H9 (cell line): Measurements from ENCODE around the gene LRP5. TPM values are rescaled to one million over a fixed set of nuclear protein-coding genes. Genes with fewer than 3 reads are reported as not detected.
A peak's percentile ranks its signal among the peaks of the same experiment; 100 is the strongest.

Experiments used
- DNase-seq: peaks from one replicate; pipeline ENCODE4 v3.0.0-alpha.2; 2017
- H2AFZ ChIP-seq: one replicate; pipeline ENCODE4 v1.6.1; 2013; ENCODE audit warnings: mild to moderate bottlenecking, low read length, control low read depth, moderate library complexity
- H2AK5ac ChIP-seq: 2 replicates; pipeline ENCODE4 v1.6.1; 2013; ENCODE audit warnings: low read length, control low read depth, mixed read lengths; ENCODE audit not compliant: insufficient read length
- H2BK120ac ChIP-seq: one replicate; pipeline ENCODE4 v1.6.1; 2013; ENCODE audit warnings: low read depth, mild to moderate bottlenecking, low read length, control low read depth, inconsistent platforms; ENCODE audit not compliant: poor library complexity, severe bottlenecking
- H2BK12ac ChIP-seq: 2 replicates; pipeline ENCODE4 v1.6.1; 2013; ENCODE audit warnings: low read length, control low read depth, mixed read lengths, low read depth; ENCODE audit not compliant: insufficient read length
- H2BK15ac ChIP-seq: 2 replicates; pipeline ENCODE4 v1.6.1; 2013; ENCODE audit warnings: low read depth, low read length, control low read depth
- H2BK20ac ChIP-seq: one replicate; pipeline ENCODE4 v1.6.1; 2013; ENCODE audit warnings: low read depth, mild to moderate bottlenecking, low read length, control low read depth, inconsistent platforms; ENCODE audit not compliant: poor library complexity, severe bottlenecking
- H2BK5ac ChIP-seq: 2 replicates; pipeline ENCODE4 v1.6.1; 2013; ENCODE audit warnings: low read length, control low read depth, mixed read lengths; ENCODE audit not compliant: insufficient read length
- H3K14ac ChIP-seq: 2 replicates; pipeline ENCODE4 v1.6.1; 2013; ENCODE audit warnings: low read length, control low read depth; ENCODE audit not compliant: insufficient read depth
- H3K18ac ChIP-seq: 2 replicates; pipeline ENCODE4 v1.6.1; 2013; ENCODE audit warnings: low read depth, mild to moderate bottlenecking, mixed read lengths, low read length, control low read depth; ENCODE audit not compliant: insufficient read length
- H3K23ac ChIP-seq: 2 replicates; pipeline ENCODE4 v1.6.1; 2013; ENCODE audit warnings: low read length, control low read depth, mixed read lengths, low read depth; ENCODE audit not compliant: insufficient read length
- H3K23me2 ChIP-seq: 2 replicates; pipeline ENCODE4 v1.6.1; 2013; ENCODE audit warnings: low read depth, mild to moderate bottlenecking, mixed read lengths, low read length, control low read depth; ENCODE audit not compliant: insufficient read length, poor library complexity, severe bottlenecking
- H3K27ac ChIP-seq: 2 replicates; pipeline ENCODE4 v1.5.1; 2013; ENCODE audit warnings: low read length, control low read depth, mixed read lengths, low read depth; ENCODE audit not compliant: insufficient read length
- H3K27me3 ChIP-seq: 2 replicates; pipeline ENCODE4 v1.6.1; 2013; ENCODE audit warnings: low read length, control low read depth, inconsistent platforms; ENCODE audit not compliant: insufficient read depth
- H3K4ac ChIP-seq: 2 replicates; pipeline ENCODE4 v1.6.1; 2013; ENCODE audit warnings: low read depth, mild to moderate bottlenecking, control low read depth, inconsistent platforms, low read length, moderate library complexity
- H3K4me1 ChIP-seq: 2 replicates; pipeline ENCODE4 v1.6.1; 2013; ENCODE audit warnings: low read length, control low read depth, inconsistent platforms; ENCODE audit not compliant: insufficient read depth
- H3K4me2 ChIP-seq: 2 replicates; pipeline ENCODE4 v1.6.1; 2013; ENCODE audit warnings: low read length, control low read depth, mixed read lengths; ENCODE audit not compliant: insufficient read length, insufficient read depth
- H3K56ac ChIP-seq: 2 replicates; pipeline ENCODE4 v1.6.1; 2013; ENCODE audit warnings: low read depth, mild to moderate bottlenecking, mixed read lengths, low read length, control low read depth; ENCODE audit not compliant: insufficient read length
- H3K79me1 ChIP-seq: 2 replicates; pipeline ENCODE4 v1.6.1; 2013; ENCODE audit warnings: low read depth, mild to moderate bottlenecking, moderate library complexity, low read length, control low read depth, inconsistent platforms; ENCODE audit not compliant: insufficient read depth, poor library complexity, severe bottlenecking
- H3K79me2 ChIP-seq: 2 replicates; pipeline ENCODE4 v1.6.1; 2013; ENCODE audit warnings: low read length, control low read depth, inconsistent platforms; ENCODE audit not compliant: insufficient read depth
- H3K9ac ChIP-seq: 2 replicates; pipeline ENCODE4 v1.6.1; 2013; ENCODE audit warnings: low read length, control low read depth, mixed read lengths; ENCODE audit not compliant: insufficient read length; ENCODE audit errors: extremely low read depth
- H3K9me3 ChIP-seq: one replicate; pipeline ENCODE4 v1.6.1; 2013; ENCODE audit warnings: low read depth, low read length, inconsistent platforms; ENCODE audit not compliant: control insufficient read depth
- H3T11ph ChIP-seq: one replicate; pipeline ENCODE4 v1.6.1; 2013; ENCODE audit warnings: mild to moderate bottlenecking, low read length, control low read depth, inconsistent platforms
- H4K20me1 ChIP-seq: one replicate; pipeline ENCODE4 v1.6.1; 2013; ENCODE audit not compliant: control insufficient read depth, insufficient read length, insufficient read depth
- H4K5ac ChIP-seq: 2 replicates; pipeline ENCODE4 v1.6.1; 2013; ENCODE audit warnings: low read depth, mild to moderate bottlenecking, mixed read lengths, low read length, control low read depth; ENCODE audit not compliant: insufficient read length
- H4K8ac ChIP-seq: replicated peaks from 2 replicates; pipeline ENCODE4 v1.6.1; 2013; ENCODE audit warnings: low read length, control low read depth, mixed read lengths, low read depth; ENCODE audit not compliant: insufficient read length
- H4K91ac ChIP-seq: 2 replicates; pipeline ENCODE4 v1.6.1; 2013; ENCODE audit warnings: low read depth, mild to moderate bottlenecking, moderate library complexity, mixed read lengths, low read length, control low read depth; ENCODE audit not compliant: insufficient read length
- H3K27ac Mint-ChIP-seq, 3 experiments: 2 replicates in 2 of 3; 3 replicates in 1 of 3; pipeline ENCODE4 v1.8.0; 2020 to 2021; ENCODE audit warnings: mixed read lengths in 3 of 3, mild to moderate bottlenecking in 1 of 3, moderate library complexity in 1 of 3
- H3K27me3 Mint-ChIP-seq: 2 replicates; pipeline ENCODE4 v1.8.0; 2021; ENCODE audit warnings: low read depth, mild to moderate bottlenecking, moderate library complexity, mixed read lengths
- H3K36me3 Mint-ChIP-seq, 3 experiments: 2 replicates in 2 of 3; 3 replicates in 1 of 3; pipeline ENCODE4 v1.8.0; 2020 to 2021; ENCODE audit warnings: low read depth in 3 of 3, mixed read lengths in 3 of 3; ENCODE audit not compliant: insufficient read depth in 1 of 3
- H3K4me1 Mint-ChIP-seq, 2 experiments: 2 replicates each; pipeline ENCODE4 v1.8.0; 2020; ENCODE audit warnings: mixed read lengths in 2 of 2
- H3K4me3 Mint-ChIP-seq, 2 experiments: 2 replicates in 1 of 2; 3 replicates in 1 of 2; pipeline ENCODE4 v1.8.0; 2020 to 2021; ENCODE audit warnings: mild to moderate bottlenecking in 2 of 2, mixed read lengths in 2 of 2, moderate library complexity in 1 of 2
- H3K9me3 Mint-ChIP-seq, 2 experiments: 2 replicates in 1 of 2; 3 replicates in 1 of 2; pipeline ENCODE4 v1.8.0; 2020; ENCODE audit warnings: mild to moderate bottlenecking in 2 of 2, mixed read lengths in 2 of 2, moderate library complexity in 1 of 2
- CTCF ChIP-seq: fragments of 200-600 bp; sonication (generic); conservative IDR thresholded peaks from 3 replicates; pipeline ENCODE4 v1.8.0; 2021; ENCODE audit warnings: antibody characterized with exemption, mild to moderate bottlenecking
- WGBS: extraction: QIAGEN DNeasy Blood & Tissue Kit; methylation state at CpG from one replicate; pipeline ENCODE4 v1.1.7; 2013; ENCODE audit warnings: missing lambda C conversion rate, low lambda C conversion rate, mixed read lengths; ENCODE audit not compliant: insufficient read length; ENCODE audit errors: extremely low coverage; 5-methylcytosine and 5-hydroxymethylcytosine counted together
- total RNA-seq: library from RNA; stranded (reverse); gene quantifications from 2 replicates; pipeline ENCODE4 v1.2.1, GENCODE V29; 2021

The LRP5 gene
- total RNA-seq, 1 experiment from 2014 or later = 38.4 TPM

GRCh38 chr11:68403424-68403823, 91.0 kb downstream of the LRP5 start:
- Mint-ChIP-seq H3K4me3 (no peak overlapping the region), H3K9me3 (no peaks in the 10 kb centered on the region), H3K27me3 (no peaks in the 10 kb centered on the region), H3K4me1 (0 out of 4 replicates have a peak, but pooled peaks cover 0 to 2% of the 10 kb centered on the region in 2 experiments), H3K27ac (0 out of 7 replicates have a peak overlapping the region, but pooled peaks of 1 of the 3 experiments have one; percentile 49), H3K36me3 (peaks cover 21 to 55% (median 46%) of the 10 kb centered on the region in 3 experiments; a peak in 6 of 7 replicates)
- no peak overlapping the region for H3K9ac ChIP-seq
- TF ChIP-seq CTCF = no peak
- no peak overlapping the region for H3K14ac ChIP-seq
- H3K27ac ChIP-seq = no peak overlapping the region
- H3K56ac ChIP-seq = no peak overlapping the region
- H4K20me1 ChIP-seq = no peaks in the 10 kb centered on the region
- no peaks in the 10 kb centered on the region for H3K9me3 ChIP-seq
- no peak overlapping the region for H3T11ph ChIP-seq
- H3K27me3 ChIP-seq = no peaks in the 10 kb centered on the region
- no peaks in the 10 kb centered on the region for H3K79me1 ChIP-seq
- H4K91ac ChIP-seq = no peak overlapping the region
- no peak overlapping the region for H2AFZ ChIP-seq
- H2AK5ac ChIP-seq = no peak overlapping the region
- no peak overlapping the region for H3K4me2 ChIP-seq
- no peak overlapping the region for H2BK12ac ChIP-seq
- H3K4ac ChIP-seq = no peak overlapping the region
- H3K18ac ChIP-seq = no peak overlapping the region
- H2BK20ac ChIP-seq = no peak overlapping the region
- H3K79me2 ChIP-seq = no peaks in the 10 kb centered on the region
- no peak overlapping the region for H2BK5ac ChIP-seq
- no peak overlapping the region for H4K8ac ChIP-seq
- H3K4me1 ChIP-seq = no peaks in the 10 kb centered on the region
- no peaks in the 10 kb centered on the region for H3K23me2 ChIP-seq
- no peak overlapping the region for H3K23ac ChIP-seq
- no peak overlapping the region for H4K5ac ChIP-seq
- WGBS = no CpG with 5 or more reads among the region's 18 CpGs
- no peak overlapping the region for H2BK120ac ChIP-seq
- H2BK15ac ChIP-seq = no peak overlapping the region
- no peak for DNase-seq
